HG03558 (cell line): ENCODE results near the gene NFIB.

Experiments
- ATAC-seq: cut with Tn5 transposase; IDR thresholded peaks from one replicate; pipeline ENCODE4 v1.9.1; 2021; ENCODE audit warnings: moderate number of reproducible peaks; ENCODE audit not compliant: unreplicated experiment; ENCODE audit errors: extremely low read depth

NFIB gene

GRCh38 chr9:14168381-14168780 lies 145.6 kb downstream of the NFIB start:
- ATAC-seq: no peak

- no peak for ATAC-seq
Measured at GRCh38 chr9:14165376-14166035, 148.4 kb downstream of the NFIB start.

GRCh38 chr9:14164908-14165307 lies 149.0 kb downstream of the NFIB start:
- ATAC-seq: no peak

- no peak for ATAC-seq
Measured at GRCh38 chr9:14159440-14160216, 154.3 kb downstream of the NFIB start.

GRCh38 chr9:14158916-14159315 lies 155.0 kb downstream of the NFIB start:
- no peak for ATAC-seq

GRCh38 chr9:14158136-14158813 lies 155.7 kb downstream of the NFIB start:
- no peak for ATAC-seq

GRCh38 chr9:14157191-14157590 lies 156.8 kb downstream of the NFIB start:
- ATAC-seq: no peak

GRCh38 chr9:14156046-14156445 lies 157.9 kb downstream of the NFIB start:
- peak; percentile 100 for ATAC-seq

- ATAC-seq: no peak
Measured at GRCh38 chr9:14155237-14155636, 158.7 kb downstream of the NFIB start.

GRCh38 chr9:14153310-14153720 lies 160.6 kb downstream of the NFIB start:
- no peak for ATAC-seq

GRCh38 chr9:14151451-14151850 lies 162.5 kb downstream of the NFIB start:
- ATAC-seq: no peak

- ATAC-seq: no peak
Measured at GRCh38 chr9:14148501-14149103, 165.3 kb downstream of the NFIB start.

GRCh38 chr9:14147738-14148137 lies 166.2 kb downstream of the NFIB start:
- ATAC-seq: no peak

- ATAC-seq: no peak
Measured at GRCh38 chr9:14146201-14146874, 167.6 kb downstream of the NFIB start.

GRCh38 chr9:14144215-14144614 lies 169.7 kb downstream of the NFIB start:
- ATAC-seq: no peak

GRCh38 chr9:14141699-14142098 lies 172.2 kb downstream of the NFIB start:
- ATAC-seq: no peak

- ATAC-seq: no peak
Measured at GRCh38 chr9:14140096-14140697, 173.7 kb downstream of the NFIB start.

GRCh38 chr9:14139287-14139686 lies 174.7 kb downstream of the NFIB start:
- no peak for ATAC-seq

GRCh38 chr9:14136646-14137370 lies 177.1 kb downstream of the NFIB start:
- no peak for ATAC-seq
